Right hindlimb (tissue), 1 donor: ENCODE data around the gene KCNJ9.
A peak's percentile ranks its signal among the peaks of the same experiment; 100 is the strongest.
"Not testable (repeated sequence)": the region's sequence is repeated elsewhere in the genome, so short reads cannot be mapped to it uniquely, and the experiment has no call there.

ENCODE experiments used
- DNase-seq: peaks from one replicate; pipeline ENCODE4 v3.0.0-alpha.2; 2018

KCNJ9 gene

GRCh38 chr1:160105155-160105554 is 23.8 kb downstream of the KCNJ9 start:
- no peak for DNase-seq

GRCh38 chr1:160107512-160107911 is 26.2 kb downstream of the KCNJ9 start:
- no peak for DNase-seq

GRCh38 chr1:160108888-160109662 is 27.7 kb downstream of the KCNJ9 start:
- peak; percentile 80 for DNase-seq

- no peak for DNase-seq
These were observed 28.3 kb downstream of the KCNJ9 start for GRCh38 chr1:160109686-160110085.

GRCh38 chr1:160111462-160111861 is 30.1 kb downstream of the KCNJ9 start:
- DNase-seq = not testable (repeated sequence)

- peak; percentile 82 for DNase-seq
These were observed 31.0 kb downstream of the KCNJ9 start for GRCh38 chr1:160112357-160112756.

GRCh38 chr1:160113407-160113806 is 32.1 kb downstream of the KCNJ9 start:
- DNase-seq = no peak

GRCh38 chr1:160114085-160114484 is 32.7 kb downstream of the KCNJ9 start:
- DNase-seq = no peak

GRCh38 chr1:160115545-160116282 is 34.4 kb downstream of the KCNJ9 start, which contains the start of gene ATP1A2:
TSS of gene ATP1A2 (plus strand) at chr1:160115759. CDS start at chr1:160115862, 103 bp downstream.
- DNase-seq = peak; percentile 56

GRCh38 chr1:160116283-160117147 is 35.2 kb downstream of the KCNJ9 start:
- peak; percentile 53 for DNase-seq

- no peak for DNase-seq
These were observed 36.0 kb downstream of the KCNJ9 start for GRCh38 chr1:160117300-160117699.

GRCh38 chr1:160117709-160118183 is 36.4 kb downstream of the KCNJ9 start:
- DNase-seq = peak; percentile 88

GRCh38 chr1:160118928-160119327 is 37.6 kb downstream of the KCNJ9 start:
- DNase-seq = no peak

GRCh38 chr1:160120797-160121196 is 39.5 kb downstream of the KCNJ9 start:
- DNase-seq = no peak

GRCh38 chr1:160121388-160121787 is 40.0 kb downstream of the KCNJ9 start:
- no peak for DNase-seq

- DNase-seq = no peak
These were observed 41.7 kb downstream of the KCNJ9 start for GRCh38 chr1:160122978-160123495.

GRCh38 chr1:160123726-160124125 is 42.4 kb downstream of the KCNJ9 start:
- no peak for DNase-seq

GRCh38 chr1:160124705-160125478 is 43.6 kb downstream of the KCNJ9 start:
- no peak for DNase-seq

GRCh38 chr1:160125746-160126145 is 44.4 kb downstream of the KCNJ9 start:
- no peak for DNase-seq

GRCh38 chr1:160126342-160126741 is 45.0 kb downstream of the KCNJ9 start:
- not testable (repeated sequence) for DNase-seq

- DNase-seq = no peak
These were observed 46.0 kb downstream of the KCNJ9 start for GRCh38 chr1:160127381-160127780.
